Measurements from ENCODE around the gene HNRNPA2B1.
A peak's percentile ranks its signal among the peaks of the same experiment; 100 is the strongest.
"Not testable (repeated sequence)": the region's sequence is repeated elsewhere in the genome, so short reads cannot be mapped to it uniquely, and the experiment has no call there.

The HNRNPA2B1 gene

DNA sequence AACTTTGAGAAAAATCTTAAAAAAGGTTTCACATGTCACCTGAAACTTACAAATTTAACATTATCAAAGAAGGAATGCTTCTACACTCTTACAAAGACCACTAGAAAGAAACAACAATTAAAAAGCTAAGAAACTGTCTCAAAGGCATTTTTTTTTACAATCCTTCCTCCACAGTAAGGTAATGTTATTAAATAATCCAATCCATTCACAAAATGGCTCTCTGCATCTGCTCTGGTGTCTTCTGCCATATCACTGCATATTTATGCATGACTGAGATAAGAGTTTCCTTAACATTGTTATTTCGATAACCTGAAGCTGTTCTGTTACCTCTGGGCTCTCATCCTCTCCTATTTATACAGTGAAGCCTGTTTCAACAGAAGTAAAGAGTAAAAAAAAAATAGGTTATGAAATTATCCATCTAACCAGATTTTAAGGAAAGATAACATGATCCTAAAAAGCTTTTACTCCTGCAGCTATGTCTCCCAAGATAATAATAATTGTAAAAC, 8.5 kb downstream of the HNRNPA2B1 start:
- Mint-ChIP-seq H3K27me3 (no peaks in the 10 kb centered on the region), H3K36me3 (peaks cover 80% of the 10 kb centered on the region), H3K9me3 (no peaks in the 10 kb centered on the region), H3K4me1 (peaks cover 76% of the 10 kb centered on the region), H3K27ac (peak overlapping the region; percentile 87), H3K4me3 (peak overlapping the region; percentile 38)
- ATAC-seq: no peak

DNA sequence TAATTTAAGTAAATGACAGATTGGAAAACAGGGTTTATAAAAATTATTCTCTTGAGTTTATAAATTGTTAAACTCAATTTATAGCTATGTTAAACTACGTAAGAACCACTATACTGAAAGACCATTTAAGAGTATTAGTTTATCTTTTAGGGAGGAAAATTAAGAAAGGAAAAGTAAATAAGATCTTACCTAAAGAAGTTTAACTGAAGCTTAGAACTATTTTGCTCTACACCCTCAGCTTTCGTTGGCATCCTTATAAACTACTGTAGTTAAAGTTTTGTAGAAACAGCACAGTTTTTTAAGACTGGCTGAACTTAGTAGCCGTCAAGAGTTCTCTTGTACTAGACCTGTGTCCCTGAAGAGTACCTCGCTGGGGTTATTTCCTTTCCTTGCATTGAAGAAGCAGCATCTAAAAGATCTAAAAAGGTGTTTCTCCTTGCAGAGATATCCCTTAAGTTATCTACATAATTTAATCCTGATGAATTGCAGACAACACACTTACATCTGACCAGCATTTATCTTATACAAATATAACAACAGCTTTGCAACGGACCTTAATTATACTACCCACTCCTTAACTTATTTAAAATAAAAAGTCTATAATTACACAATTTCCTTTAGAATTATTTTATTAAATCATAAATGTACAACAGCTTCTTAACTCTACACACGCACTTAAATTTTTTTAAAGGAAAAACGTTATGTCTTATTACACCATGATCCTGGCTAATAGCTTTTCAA, 9.1 kb downstream of the HNRNPA2B1 start:
- Mint-ChIP-seq H3K4me3 (no peak overlapping the region), H3K27me3 (no peaks in the 10 kb centered on the region), H3K9me3 (no peaks in the 10 kb centered on the region), H3K36me3 (peaks cover 73% of the 10 kb centered on the region), H3K4me1 (peaks cover 76% of the 10 kb centered on the region), H3K27ac (peak overlapping the region; percentile 87)
- no peak for ATAC-seq

DNA sequence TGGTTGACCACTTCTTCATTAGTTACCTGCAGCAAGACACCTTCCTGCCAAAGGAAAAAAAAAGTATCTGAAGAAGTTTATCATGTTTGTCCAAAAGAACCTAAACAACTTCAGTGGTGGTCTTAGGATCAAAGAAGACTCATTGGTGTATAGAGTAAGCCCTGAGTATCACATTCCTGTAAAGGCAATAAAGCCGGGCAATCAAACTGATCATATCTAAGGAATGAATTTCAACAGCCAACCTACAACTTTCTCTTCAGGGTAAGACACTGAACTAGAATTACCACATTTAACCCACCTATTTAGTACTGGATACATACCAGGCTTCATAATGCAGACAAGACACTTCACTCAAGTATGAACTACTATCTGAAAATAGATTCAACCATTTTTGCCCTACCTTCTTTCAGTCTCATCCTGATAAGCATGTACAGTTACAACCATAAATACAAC, 10.1 kb downstream of the HNRNPA2B1 start:
- no peak for ATAC-seq
- H3K4me3 Mint-ChIP-seq: no peak overlapping the region
- no peaks in the 10 kb centered on the region for H3K9me3 Mint-ChIP-seq
- H3K4me1 Mint-ChIP-seq: peaks cover 74% of the 10 kb centered on the region
- H3K27me3 Mint-ChIP-seq: no peaks in the 10 kb centered on the region
- H3K27ac Mint-ChIP-seq: no peak overlapping the region
- peaks cover 69% of the 10 kb centered on the region for H3K36me3 Mint-ChIP-seq

DNA sequence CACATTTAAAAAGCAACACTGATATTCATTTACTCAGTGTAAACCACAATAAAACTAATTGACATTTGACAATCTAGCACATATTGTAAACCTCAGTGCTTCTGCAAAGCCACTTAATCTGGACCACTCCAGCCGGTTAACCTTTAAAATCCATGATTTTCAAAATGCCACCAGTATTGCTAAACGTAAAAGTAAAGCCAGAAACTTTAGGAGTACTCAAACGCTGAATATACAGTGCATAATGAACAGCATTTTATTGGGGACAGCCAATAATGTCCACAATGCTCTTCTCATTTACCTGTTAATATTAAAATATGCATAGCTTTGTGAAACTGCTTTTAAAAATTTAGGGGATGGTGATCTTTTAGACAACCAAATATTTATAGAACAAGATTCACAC, 10.8 kb downstream of the HNRNPA2B1 start:
- no peaks in the 10 kb centered on the region for H3K27me3 Mint-ChIP-seq
- ATAC-seq: no peak
- H3K27ac Mint-ChIP-seq: no peak overlapping the region
- H3K36me3 Mint-ChIP-seq: peaks cover 67% of the 10 kb centered on the region
- peaks cover 77% of the 10 kb centered on the region for H3K4me1 Mint-ChIP-seq
- H3K9me3 Mint-ChIP-seq: no peaks in the 10 kb centered on the region
- no peak overlapping the region for H3K4me3 Mint-ChIP-seq

DNA sequence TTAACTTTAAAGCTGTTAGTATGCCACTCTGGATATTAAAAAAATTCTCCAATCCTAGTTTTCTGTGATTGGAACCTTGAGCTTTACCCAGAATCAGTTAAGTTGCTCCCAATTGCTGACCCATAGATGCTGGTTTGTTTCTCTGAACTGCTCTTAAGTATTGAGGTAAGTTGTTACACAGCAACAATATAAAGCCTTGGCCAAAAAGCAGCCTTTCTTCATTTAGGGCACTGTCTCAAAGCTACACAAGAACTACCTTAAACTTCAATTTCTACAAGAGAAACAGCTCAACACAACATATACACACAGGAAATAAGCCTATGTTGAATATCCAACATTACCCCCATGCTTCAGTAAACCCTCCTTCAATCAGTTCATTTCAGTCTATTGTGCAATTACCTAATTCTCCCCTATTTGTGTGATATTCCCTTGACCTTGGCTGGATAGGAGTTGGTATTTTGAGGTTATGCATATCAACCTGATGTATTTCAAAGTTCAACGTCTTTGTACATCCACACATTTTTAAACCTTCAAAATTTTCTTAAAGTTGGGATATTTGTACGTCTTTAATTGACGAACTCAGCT, 11.5 kb downstream of the HNRNPA2B1 start:
- Mint-ChIP-seq H3K27ac (no peak overlapping the region), H3K4me3 (no peak overlapping the region), H3K36me3 (peaks cover 61% of the 10 kb centered on the region), H3K9me3 (no peaks in the 10 kb centered on the region), H3K4me1 (peaks cover 75% of the 10 kb centered on the region), H3K27me3 (no peaks in the 10 kb centered on the region)
- ATAC-seq: no peak

DNA sequence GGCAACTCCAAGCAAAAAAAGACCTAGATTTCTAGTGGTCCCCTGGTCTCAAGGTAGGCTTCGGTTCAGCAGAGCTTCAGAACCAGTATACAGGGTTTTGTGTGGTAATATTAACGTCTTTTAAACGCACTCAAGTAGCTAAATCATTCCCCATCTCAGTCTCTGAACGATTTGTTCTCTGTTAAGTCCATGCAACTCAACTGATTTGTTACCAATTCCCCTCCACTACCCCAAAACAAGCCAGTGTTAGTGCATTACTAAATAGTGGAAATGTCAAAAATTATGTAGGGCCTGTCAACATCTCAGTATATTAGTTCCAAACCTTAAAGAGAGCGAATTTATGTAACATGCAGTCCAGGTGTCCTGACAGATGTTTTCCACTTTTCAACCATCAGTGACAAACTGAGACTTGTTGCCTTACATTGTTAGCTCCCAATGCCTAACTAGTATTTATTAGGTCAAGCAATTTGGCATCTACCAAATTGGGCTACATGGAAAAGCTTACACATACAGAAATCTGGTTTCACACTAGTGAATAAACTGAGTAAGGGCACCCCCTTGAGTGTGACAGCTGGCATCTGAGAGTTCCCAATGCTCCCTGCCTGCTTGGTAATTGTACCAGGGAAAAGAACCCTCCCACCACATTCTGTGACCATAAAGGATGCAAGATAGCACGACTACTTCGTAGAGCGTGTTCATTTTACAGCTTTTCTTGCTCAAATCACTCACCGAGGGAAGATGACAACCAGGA, 12.2 kb downstream of the HNRNPA2B1 start:
- no peak for ATAC-seq
- Mint-ChIP-seq H3K9me3 (no peaks in the 10 kb centered on the region), H3K36me3 (peaks cover 54% of the 10 kb centered on the region), H3K27ac (no peak overlapping the region), H3K4me1 (peaks cover 74% of the 10 kb centered on the region), H3K4me3 (no peak overlapping the region), H3K27me3 (no peaks in the 10 kb centered on the region)

DNA sequence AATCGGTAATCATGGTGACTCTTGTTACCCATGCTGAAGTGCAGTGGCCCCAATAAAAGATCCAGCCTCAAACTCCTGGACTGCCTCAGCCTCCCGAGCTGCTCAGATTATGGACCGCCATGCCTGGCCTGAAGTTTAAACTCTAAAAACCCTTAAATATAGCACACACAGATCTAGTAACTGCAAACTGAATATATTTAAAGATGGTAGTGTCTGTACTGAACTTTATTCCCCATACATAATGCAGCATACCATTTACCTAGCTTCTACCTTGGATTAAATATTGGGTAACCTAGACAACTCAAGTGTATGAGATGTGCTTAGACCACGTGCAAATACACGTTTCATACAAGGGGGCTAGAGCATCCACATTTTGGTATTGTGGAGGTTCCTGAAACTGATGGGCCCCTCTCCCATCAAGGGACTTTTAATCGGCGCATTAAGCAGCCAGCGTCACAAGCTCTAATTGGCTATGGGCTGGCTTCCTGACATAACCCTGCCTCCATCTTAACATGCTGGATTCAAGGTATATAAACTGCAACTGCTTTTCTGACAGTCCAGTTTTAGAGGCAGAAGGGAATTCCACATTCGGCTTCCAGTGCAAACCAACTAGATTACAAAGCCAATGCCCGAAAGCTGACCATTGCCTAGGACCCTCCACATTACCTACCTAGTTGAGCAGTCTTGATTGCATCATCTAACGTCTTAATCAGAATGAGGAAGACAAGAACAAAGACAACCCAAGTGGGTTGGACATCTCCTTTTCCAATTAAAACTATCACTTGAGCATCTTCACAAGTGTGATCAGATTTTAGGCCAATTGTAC, 13.0 kb downstream of the HNRNPA2B1 start:
- Mint-ChIP-seq H3K9me3 (no peaks in the 10 kb centered on the region), H3K4me1 (peaks cover 66% of the 10 kb centered on the region), H3K27me3 (no peaks in the 10 kb centered on the region), H3K36me3 (peaks cover 46% of the 10 kb centered on the region), H3K27ac (peak overlapping the region; percentile 48), H3K4me3 (no peak overlapping the region)
- ATAC-seq: no peak

DNA sequence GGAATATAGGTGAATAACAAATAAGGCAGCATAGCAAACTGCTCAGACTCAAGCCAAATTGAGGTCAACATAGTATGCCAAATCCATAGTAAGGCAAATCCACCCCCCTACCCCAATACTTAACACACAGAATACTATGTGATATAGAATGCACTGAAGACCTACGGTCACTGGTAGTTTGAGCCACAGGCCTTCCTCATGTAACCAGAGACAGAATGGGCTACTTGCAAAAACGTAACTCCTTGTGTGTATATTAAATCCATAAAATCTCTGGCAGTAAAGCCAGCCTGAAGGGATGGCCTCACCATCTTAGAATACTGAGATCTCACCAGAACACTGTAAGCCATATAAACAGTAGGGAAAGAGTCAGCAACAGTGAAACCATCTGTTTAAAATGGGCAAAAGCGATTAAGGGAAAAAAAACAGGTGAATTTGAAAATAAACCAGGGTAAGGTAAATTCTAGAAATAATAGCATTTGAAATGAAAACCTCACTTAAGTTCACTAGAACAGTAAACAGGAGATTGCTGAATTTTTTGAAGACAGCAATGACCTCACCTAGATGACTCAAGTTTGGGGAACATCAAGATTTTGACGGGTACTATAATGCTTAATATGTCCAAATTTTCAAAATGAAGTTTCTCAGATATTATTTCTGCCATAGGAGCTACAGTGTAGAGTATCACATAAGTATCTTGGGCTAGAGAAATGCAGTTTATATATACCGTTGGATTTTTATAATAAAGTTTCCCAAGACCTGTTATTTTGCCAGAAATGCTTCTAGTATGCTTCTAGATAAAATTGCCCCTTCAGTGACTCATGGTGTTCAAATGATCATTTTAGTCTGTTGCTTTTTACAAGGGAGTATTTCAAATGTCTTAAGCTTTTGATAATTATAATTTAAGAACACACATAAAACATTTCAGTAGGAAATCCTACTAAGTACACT, 13.9 kb downstream of the HNRNPA2B1 start:
- Mint-ChIP-seq H3K9me3 (no peaks in the 10 kb centered on the region), H3K4me3 (no peak overlapping the region), H3K27me3 (no peaks in the 10 kb centered on the region), H3K4me1 (peaks cover 63% of the 10 kb centered on the region), H3K36me3 (peaks cover 37% of the 10 kb centered on the region), H3K27ac (peak overlapping the region; percentile 48)
- no peak for ATAC-seq

DNA sequence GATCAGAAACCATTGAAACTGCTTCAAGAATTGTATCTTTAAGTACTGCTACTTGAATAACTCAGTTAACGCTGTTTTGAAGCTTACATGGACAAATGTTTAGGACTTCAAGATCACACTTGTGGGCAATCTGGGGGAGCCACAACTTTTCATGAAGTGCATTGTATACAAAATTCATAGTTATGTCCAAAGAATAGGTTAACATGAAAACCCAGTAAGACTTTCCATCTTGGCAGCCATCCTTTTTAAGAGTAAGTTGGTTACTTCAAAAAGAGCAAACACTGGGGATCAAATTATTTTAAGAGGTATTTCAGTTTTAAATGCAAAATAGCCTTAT, 14.7 kb downstream of the HNRNPA2B1 start:
- Mint-ChIP-seq H3K27ac (peak overlapping the region; percentile 46), H3K4me3 (no peak overlapping the region), H3K27me3 (no peaks in the 10 kb centered on the region), H3K9me3 (no peaks in the 10 kb centered on the region), H3K36me3 (peaks cover 32% of the 10 kb centered on the region), H3K4me1 (peaks cover 65% of the 10 kb centered on the region)
- ATAC-seq: no peak

DNA sequence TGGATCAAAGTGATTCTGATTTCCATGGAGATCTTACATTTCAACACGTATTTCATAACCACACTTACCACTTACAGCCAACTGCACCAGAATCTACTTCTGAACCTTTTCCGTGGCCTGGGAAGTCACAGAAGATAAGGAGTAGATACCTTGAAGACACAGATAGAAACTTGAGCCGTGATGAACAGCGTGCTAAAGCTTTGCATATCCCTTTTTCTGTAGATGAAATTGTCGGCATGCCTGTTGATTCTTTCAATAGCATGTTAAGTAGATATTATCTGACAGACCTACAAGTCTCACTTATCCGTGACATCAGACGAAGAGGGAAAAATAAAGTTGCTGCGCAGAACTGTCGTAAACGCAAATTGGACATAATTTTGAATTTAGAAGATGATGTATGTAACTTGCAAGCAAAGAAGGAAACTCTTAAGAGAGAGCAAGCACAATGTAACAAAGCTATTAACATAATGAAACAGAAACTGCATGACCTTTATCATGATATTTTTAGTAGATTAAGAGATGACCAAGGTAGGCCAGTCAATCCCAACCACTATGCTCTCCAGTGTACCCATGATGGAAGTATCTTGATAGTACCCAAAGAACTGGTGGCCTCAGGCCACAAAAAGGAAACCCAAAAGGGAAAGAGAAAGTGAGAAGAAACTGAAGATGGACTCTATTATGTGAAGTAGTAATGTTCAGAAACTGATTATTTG, 15.3 kb downstream of the HNRNPA2B1 start:
- ATAC-seq: peak; percentile 53
- H3K9me3 Mint-ChIP-seq: no peaks in the 10 kb centered on the region
- H3K4me1 Mint-ChIP-seq: peaks cover 60% of the 10 kb centered on the region

DNA sequence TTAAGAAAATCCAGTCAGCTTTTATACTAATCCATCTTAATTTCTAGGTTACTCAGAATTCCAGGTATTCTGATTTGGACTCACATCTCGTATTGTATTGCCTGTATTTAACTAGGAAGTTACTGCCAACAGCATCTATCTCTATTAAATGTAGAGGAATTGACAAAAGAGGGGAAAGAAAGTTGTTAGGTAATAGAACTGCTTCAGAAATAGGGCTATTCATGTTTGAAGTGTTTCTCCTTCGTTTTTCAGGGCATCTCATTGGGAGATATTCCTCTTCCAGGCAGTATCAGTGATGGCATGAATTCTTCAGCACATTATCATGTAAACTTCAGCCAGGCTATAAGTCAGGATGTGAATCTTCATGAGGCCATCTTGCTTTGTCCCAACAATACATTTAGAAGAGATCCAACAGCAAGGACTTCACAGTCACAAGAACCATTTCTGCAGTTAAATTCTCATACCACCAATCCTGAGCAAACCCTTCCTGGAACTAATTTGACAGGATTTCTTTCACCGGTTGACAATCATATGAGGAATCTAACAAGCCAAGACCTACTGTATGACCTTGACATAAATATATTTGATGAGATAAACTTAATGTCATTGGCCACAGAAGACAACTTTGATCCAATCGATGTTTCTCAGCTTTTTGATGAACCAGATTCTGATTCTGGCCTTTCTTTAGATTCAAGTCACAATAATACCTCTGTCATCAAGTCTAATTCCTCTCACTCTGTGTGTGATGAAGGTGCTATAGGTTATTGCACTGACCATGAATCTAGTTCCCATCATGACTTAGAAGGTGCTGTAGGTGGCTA, 16.1 kb downstream of the HNRNPA2B1 start:
- H3K27ac Mint-ChIP-seq: peak overlapping the region; percentile 46
- not testable (repeated sequence) for ATAC-seq, H3K27me3 Mint-ChIP-seq, H3K9me3 Mint-ChIP-seq, H3K4me3 Mint-ChIP-seq
- H3K36me3 Mint-ChIP-seq: peaks cover 24% of the 10 kb centered on the region
- peaks cover 57% of the 10 kb centered on the region for H3K4me1 Mint-ChIP-seq

More for the DNA sequence above, 15.3 kb downstream of the HNRNPA2B1 start:
- Mint-ChIP-seq H3K27me3 (no peaks in the 10 kb centered on the region), H3K4me3 (no peak overlapping the region), H3K27ac (peak overlapping the region; percentile 46), H3K36me3 (peaks cover 27% of the 10 kb centered on the region)

DNA sequence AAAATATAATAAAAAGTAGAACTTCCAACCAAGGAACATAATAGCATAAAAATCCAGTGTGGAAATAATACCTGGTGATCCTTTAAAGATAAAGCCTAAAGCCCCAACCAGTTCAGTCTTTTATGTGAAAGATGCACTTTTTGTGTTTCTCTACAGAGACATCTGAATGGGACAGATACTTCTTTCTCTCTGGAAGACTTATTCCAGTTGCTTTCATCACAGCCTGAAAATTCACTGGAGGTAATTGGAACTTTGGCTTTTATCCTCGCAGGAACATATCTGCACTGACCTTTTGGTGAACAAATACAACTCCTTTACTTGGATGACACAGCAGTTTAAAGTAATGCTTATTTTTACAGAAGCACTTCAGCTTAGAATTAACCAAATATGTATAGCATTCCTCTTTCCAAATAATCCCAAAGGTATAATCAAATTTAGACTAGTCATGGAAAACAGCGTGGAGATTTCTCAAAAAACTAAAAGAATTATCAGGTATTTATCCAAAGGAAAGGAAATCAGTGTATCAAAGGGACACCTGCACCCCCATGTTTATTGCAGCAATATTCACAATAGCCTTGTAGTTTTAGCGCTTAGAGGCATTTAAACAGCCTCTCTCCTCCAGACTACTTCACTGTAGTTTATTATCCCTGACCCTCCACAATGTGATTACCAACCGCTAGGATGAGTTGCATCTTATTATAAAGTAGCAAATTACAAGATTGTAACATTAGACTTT, 16.8 kb downstream of the HNRNPA2B1 start:
- no peaks in the 10 kb centered on the region for H3K9me3 Mint-ChIP-seq
- H3K27ac Mint-ChIP-seq: no peak overlapping the region
- H3K27me3 Mint-ChIP-seq: no peaks in the 10 kb centered on the region
- H3K36me3 Mint-ChIP-seq: peaks cover 16% of the 10 kb centered on the region
- H3K4me3 Mint-ChIP-seq: no peak overlapping the region
- H3K4me1 Mint-ChIP-seq: peaks cover 54% of the 10 kb centered on the region
- ATAC-seq: no peak

Data from stimulated activated memory B cell treated with anti-CD40 and anti-IgM and Interleukin-4, amounts not matched to agents 10 μg/mL and 1 μg/mL and 100 μg/mL, for 72 hours (primary cell).